Effector memory CD4-positive, alpha-beta T cell (primary cell): ENCODE measurements around the gene UBXN1.

Experiments
- DNase-seq, 3 donors: peaks; one replicate each; pipeline ENCODE4 v3.0.0-alpha.2; 2020
- H3K27ac ChIP-seq: 2 replicates; pipeline ENCODE4 v1.7.0; 2013; ENCODE audit warnings: mild to moderate bottlenecking, low read length, moderate library complexity; ENCODE audit not compliant: insufficient read depth, poor library complexity, severe bottlenecking
- H3K27me3 ChIP-seq: replicated peaks from 2 replicates; pipeline ENCODE4 v1.7.0; 2013; ENCODE audit warnings: mild to moderate bottlenecking, low read length; ENCODE audit not compliant: insufficient read depth, control insufficient read depth, poor library complexity, severe bottlenecking
- H3K36me3 ChIP-seq: 2 replicates; pipeline ENCODE4 v1.7.0; 2013; ENCODE audit warnings: mild to moderate bottlenecking, low read length, moderate library complexity; ENCODE audit not compliant: control insufficient read depth, insufficient read depth
- H3K4me1 ChIP-seq: 2 replicates; pipeline ENCODE4 v1.7.0; 2013; ENCODE audit warnings: low read length, mild to moderate bottlenecking; ENCODE audit not compliant: control insufficient read depth, insufficient read depth, poor library complexity, severe bottlenecking
- H3K4me3 ChIP-seq: 2 replicates; pipeline ENCODE4 v1.7.0; 2013; ENCODE audit warnings: low read length, low read depth, mild to moderate bottlenecking; ENCODE audit not compliant: insufficient read depth, poor library complexity, severe bottlenecking
- H3K9me3 ChIP-seq: 2 replicates; pipeline ENCODE4 v1.7.0; 2013; ENCODE audit warnings: mild to moderate bottlenecking, low read length, moderate library complexity; ENCODE audit not compliant: control insufficient read depth

Gene UBXN1

DNA sequence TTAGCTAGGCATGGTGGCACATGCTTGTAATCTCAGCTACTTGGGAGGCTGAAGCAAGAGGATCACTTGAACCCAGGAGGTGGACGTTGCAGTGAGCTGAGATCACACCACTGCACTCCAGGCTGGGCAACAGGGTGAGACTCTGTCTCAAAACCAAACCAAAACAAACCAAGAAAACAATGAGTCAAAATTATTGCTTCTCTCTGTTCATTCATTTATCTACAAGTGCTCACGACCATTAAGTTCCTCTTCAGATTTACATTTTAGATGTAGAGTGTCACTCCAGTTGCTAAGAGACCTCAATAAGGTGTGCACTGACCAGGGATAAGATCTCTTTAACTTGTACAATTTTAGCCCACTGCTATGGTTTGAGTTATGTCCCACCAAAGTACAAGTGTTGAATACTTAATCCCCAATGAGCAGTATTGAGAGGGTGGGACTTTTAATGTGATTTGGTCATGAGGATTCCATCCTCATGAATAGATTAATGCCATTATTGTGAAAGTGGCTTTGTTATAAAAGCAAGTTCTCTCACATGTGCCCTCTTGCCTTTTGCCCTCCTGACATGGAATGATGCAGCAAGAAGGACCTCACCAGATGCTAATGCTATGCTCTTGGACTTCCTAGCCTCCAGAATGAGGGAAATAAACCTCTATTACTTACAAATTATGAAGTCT lies 40.6 kb upstream of the UBXN1 start:
- Histone ChIP-seq H3K27ac (no peak overlapping the region), H3K27me3 (no peaks in the 10 kb centered on the region), H3K4me3 (no peak overlapping the region), H3K36me3 (peaks cover 90% of the 10 kb centered on the region), H3K9me3 (no peaks in the 10 kb centered on the region), H3K4me1 (peaks cover 4% of the 10 kb centered on the region)
- DNase-seq: no peak

DNA sequence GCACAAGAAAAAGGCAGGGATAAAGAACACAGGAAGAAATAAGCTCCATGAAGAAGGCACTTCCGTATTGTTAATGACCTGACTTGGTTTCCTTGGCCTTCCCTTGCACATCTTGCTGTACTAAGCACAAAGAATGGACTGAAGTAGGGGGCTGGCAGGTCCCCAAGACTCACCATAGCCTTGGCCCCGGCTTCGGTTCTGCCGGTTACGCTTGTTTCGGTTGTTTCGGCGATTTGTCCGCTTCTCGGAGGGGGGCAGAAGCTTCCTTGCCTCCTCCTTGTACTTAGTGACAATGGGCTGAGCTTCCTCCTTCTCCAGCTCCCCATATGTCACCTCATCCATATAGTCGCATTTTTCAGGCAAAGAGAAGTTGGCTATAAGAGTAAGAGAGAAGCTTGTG lies 37.9 kb upstream of the UBXN1 start:
- Histone ChIP-seq H3K27me3 (no peaks in the 10 kb centered on the region), H3K36me3 (peaks cover 83% of the 10 kb centered on the region), H3K27ac (no peak overlapping the region), H3K4me1 (no peaks in the 10 kb centered on the region), H3K4me3 (no peak overlapping the region), H3K9me3 (no peaks in the 10 kb centered on the region)
- DNase-seq: no peak

DNA sequence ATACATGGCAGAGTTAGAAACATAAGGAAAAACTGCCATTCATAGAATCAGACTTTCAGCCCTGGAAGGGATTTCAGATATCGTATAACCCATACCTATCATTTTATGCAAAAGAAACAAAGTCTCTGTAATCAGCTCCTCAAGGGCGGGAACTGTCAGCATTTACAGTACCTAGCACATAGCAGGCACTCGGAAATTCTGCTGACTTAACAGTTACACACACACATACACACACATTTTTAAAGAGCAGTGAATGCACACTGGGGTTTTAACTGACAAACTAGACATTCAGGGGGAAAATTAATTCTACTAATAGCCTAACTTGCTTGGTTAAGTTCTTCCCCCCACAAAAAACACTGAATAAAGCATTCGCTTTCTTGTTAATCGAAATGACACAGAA lies 37.3 kb upstream of the UBXN1 start:
- Histone ChIP-seq H3K4me1 (no peaks in the 10 kb centered on the region), H3K9me3 (no peaks in the 10 kb centered on the region), H3K36me3 (peaks cover 77% of the 10 kb centered on the region), H3K4me3 (no peak overlapping the region), H3K27ac (peak overlapping the region; percentile 1), H3K27me3 (no peaks in the 10 kb centered on the region)
- DNase-seq: no peak

DNA sequence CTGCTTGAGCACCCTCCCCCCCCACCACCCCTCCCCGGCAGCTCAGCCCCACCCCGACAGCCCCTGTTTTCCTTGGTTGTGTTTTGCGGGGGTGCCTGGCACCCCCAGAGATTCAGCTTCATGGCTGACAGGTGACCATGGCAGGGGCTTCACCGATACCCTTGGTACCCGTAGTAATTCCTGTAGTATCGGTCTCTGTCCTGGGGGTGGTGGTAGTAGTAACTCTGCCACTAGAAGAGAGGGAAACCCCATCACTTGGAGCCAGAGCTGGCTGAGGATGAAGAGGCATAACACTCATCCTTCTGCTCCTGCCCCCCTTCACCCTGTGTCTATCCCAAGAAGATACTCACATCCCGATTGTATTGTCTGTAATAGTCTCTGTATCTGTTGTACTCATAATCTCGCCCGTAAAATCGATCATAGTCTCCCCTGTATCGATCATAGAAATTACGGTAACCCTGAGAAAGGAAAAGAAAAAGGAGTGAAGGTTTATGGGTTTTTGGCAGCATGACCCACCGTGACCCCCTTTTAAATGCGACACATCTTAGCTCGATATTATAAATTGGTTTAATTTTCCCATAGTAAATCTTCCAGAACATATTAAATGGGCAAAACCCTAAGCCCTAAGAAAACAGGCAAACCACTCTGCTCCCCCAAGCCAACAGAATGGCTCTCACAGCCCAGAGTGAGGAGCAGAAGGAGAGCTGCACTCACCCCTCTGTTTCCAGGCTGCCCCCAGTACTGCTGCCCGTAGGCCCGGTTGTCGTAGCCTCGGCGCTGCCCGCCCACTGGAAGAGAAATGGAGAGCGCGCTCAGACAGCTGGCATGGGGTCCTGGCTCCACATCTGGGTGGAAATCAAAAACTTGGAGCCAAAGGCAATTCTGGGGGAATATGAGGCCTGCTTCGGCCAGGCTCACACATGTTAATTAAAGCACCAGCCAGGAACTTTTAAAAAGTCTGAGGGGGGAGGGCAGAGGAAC lies 36.6 kb upstream of the UBXN1 start:
- no peak overlapping the region for H3K4me3 ChIP-seq
- no peaks in the 10 kb centered on the region for H3K27me3 ChIP-seq
- H3K36me3 ChIP-seq: peaks cover 71% of the 10 kb centered on the region
- peaks cover 2% of the 10 kb centered on the region for H3K4me1 ChIP-seq
- H3K27ac ChIP-seq: no peak overlapping the region
- DNase-seq: no peak
- no peaks in the 10 kb centered on the region for H3K9me3 ChIP-seq

DNA sequence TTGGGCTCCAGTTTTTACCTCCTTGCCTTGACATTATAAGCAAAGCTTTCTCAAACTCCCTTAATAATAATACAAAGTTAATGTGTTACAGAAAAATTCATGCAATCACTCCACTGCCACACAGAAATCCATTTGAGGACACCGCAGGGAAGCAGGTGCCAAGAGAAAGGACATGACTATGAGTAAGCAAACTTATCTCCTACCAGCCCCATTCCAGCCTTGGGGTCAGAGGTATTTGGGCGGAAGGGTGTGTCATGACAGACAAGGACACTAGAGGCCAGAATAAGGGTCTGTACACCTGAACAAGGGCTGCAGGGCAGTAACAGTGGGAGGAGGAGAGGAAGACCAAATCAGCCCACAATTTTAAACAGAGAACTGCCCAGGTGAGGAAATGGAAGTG lies 34.5 kb upstream of the UBXN1 start:
- DNase-seq: no peak
- peak overlapping the region; percentile 16 for H3K27ac ChIP-seq
- peaks cover 15% of the 10 kb centered on the region for H3K4me1 ChIP-seq
- peaks cover 50% of the 10 kb centered on the region for H3K36me3 ChIP-seq
- no peaks in the 10 kb centered on the region for H3K9me3 ChIP-seq
- no peak overlapping the region for H3K4me3 ChIP-seq
- no peaks in the 10 kb centered on the region for H3K27me3 ChIP-seq

DNA sequence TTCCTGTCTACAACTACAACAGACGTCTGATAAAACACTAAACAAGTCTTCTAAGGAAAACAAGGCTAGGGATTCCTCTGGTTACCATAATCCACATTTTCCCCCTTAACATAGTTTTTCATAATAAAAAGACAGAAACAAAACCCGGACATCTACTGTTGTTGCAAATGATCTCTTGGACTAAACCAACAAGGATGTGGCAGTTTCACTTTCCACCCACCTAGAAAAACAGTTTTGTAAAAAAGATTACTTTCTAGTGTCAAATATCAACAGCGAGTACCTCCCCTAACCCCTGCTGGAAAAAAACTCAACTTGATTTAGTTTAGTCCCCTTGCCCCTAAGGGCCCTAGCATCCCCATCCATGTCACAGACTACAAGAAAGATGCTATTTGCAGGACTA lies 34.0 kb upstream of the UBXN1 start:
- Histone ChIP-seq H3K27me3 (no peaks in the 10 kb centered on the region), H3K27ac (peak overlapping the region; percentile 33), H3K36me3 (peaks cover 46% of the 10 kb centered on the region)

DNA sequence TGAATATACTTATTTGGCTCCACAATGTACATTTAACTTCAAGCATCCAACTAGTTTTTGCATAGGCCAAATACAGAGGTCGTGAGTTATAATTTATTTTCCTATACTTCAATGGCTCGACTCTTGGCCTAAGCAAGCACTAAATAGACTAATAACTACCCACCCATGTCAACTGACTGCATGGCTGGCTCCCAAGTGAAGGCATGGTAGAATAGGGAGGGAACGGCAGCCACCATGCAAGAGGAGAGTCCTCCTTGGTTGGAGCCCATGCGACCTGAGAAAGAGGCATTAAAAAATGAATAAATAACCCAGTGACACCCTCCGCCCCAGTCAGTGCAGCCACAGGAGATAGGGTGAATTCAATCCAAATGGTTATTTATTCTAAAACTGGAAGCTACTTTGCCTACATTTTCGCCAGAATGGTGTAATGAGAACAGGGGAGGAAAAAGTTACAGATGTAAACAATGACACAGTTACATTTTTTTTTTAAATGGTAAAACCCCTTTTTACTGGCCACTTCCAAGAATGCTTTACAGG lies 33.5 kb upstream of the UBXN1 start:
- Histone ChIP-seq H3K9me3 (no peaks in the 10 kb centered on the region), H3K36me3 (peaks cover 42% of the 10 kb centered on the region), H3K27me3 (no peaks in the 10 kb centered on the region), H3K4me3 (no peak overlapping the region), H3K4me1 (peaks cover 17% of the 10 kb centered on the region), H3K27ac (peak overlapping the region; percentile 33)
- no peak for DNase-seq

More for the DNA sequence above, 34.0 kb upstream of the UBXN1 start:
- no peak for DNase-seq
- no peaks in the 10 kb centered on the region for H3K9me3 ChIP-seq
- H3K4me3 ChIP-seq: no peak overlapping the region
- H3K4me1 ChIP-seq: peaks cover 17% of the 10 kb centered on the region

DNA sequence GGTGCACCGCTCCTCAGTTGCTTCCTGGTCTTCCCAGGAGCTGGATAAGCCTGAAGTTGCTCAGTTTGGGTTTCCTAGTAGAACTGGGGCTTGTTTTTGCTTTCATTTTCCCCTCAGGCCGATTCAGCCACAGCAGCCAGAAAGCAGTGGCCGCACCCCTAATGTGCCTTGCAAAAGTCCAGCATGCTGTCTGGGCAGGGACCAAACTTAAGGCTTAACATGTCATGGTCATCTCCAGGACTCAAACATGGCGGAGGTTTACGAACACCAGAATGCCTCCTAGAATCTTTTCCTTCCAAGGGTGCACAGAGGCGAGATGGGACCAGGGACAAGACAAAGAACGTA lies 31.1 kb upstream of the UBXN1 start:
- peaks cover 32% of the 10 kb centered on the region for H3K4me1 ChIP-seq
- H3K27ac ChIP-seq: peak overlapping the region; percentile 95
- no peaks in the 10 kb centered on the region for H3K9me3 ChIP-seq
- no peaks in the 10 kb centered on the region for H3K27me3 ChIP-seq
- no peak for DNase-seq
- peaks cover 18% of the 10 kb centered on the region for H3K36me3 ChIP-seq
- H3K4me3 ChIP-seq: peak overlapping the region; percentile 70

DNA sequence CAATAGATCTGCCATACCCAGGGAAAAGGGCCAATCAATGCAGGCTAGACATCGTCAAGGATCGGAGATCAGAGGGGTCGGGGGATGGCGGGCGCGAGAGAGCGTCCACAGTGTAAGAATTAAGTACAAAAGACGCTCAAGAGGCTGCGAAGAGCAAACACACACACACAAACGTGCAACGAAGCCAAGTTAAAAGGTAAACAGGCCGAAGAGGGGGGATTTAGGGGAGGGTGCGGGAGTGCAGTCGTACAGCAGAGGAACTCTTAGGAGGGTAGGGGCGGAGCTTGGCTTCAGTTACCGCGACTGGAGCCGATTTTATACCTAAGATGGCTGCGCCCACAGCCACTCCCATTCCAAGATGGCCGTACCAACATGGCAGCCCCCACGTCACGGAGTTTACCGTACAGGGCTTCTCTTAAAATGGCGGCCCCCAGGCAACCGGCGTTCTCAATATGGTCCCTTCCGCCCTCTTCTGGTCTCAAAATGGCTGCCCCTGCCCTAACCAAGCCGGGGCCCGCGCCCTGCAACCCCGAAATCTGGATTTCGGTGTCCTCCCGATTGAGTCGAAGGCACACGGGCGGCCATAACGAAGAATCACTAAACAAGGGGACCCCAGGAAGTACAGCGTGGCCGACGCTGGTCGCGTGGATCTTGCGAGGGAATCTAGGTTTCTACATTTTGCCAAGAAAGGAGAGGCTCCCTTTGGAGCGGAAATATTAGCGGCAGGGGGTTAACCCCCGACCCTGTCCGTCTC lies 30.6 kb upstream of the UBXN1 start:
- Histone ChIP-seq H3K4me1 (peaks cover 32% of the 10 kb centered on the region), H3K36me3 (peaks cover 14% of the 10 kb centered on the region), H3K4me3 (peak overlapping the region; percentile 70), H3K27ac (peak overlapping the region; percentile 95), H3K27me3 (no peaks in the 10 kb centered on the region), H3K9me3 (no peaks in the 10 kb centered on the region)
- DNase-seq: peak; percentile 93 to 97 (median 96)
